ENCODE data around the gene TINAG.
"Not testable (repeated sequence)": the region's sequence is repeated elsewhere in the genome, so short reads cannot be mapped to it uniquely, and the experiment has no call there.

Gene TINAG

DNA sequence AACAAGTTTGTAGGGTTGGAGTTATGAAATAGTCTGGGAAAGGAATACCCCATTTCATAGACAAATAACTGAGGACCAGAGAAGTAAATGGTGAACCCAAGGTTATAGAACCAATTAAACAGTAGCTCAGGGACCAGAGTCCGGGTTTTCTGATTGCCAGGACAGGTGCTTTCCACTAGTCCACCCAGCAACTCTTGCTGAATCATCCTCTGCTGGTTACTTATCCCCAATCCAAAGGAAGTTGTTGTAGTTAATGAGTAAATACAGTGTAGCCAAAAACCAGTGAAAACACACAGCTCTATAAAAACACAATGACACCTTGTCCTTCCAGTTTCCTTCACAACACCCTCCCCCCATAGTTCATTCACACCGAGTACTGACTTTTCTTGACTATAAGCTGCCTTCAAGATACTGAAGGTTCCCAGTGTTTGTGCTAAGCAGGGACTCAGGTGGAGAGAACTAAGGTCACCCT is 766 bp upstream of the TINAG start:
- no peak for DNase-seq (ENCODE audit: low read depth in 4 of 4, low spot score in 1 of 4)

DNA sequence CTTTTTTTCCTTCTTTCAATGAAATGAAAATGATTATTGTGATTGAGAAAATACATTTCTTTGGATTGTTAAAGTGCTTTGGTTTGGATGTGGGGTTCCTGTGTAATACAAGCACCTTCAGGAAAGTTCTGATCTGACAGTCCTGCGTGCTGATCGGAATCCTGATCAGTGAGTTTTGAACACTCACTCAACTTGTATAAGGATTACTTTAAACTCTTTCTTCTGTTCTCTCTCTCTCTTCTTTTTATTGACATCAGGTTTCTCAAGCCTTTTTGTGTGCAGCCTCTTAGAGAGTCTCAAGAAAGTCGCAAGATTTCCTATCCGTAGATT is 710 bp downstream of the TINAG start:
- DNase-seq (ENCODE audit: low read depth in 4 of 4, low spot score in 1 of 4): no peak

DNA sequence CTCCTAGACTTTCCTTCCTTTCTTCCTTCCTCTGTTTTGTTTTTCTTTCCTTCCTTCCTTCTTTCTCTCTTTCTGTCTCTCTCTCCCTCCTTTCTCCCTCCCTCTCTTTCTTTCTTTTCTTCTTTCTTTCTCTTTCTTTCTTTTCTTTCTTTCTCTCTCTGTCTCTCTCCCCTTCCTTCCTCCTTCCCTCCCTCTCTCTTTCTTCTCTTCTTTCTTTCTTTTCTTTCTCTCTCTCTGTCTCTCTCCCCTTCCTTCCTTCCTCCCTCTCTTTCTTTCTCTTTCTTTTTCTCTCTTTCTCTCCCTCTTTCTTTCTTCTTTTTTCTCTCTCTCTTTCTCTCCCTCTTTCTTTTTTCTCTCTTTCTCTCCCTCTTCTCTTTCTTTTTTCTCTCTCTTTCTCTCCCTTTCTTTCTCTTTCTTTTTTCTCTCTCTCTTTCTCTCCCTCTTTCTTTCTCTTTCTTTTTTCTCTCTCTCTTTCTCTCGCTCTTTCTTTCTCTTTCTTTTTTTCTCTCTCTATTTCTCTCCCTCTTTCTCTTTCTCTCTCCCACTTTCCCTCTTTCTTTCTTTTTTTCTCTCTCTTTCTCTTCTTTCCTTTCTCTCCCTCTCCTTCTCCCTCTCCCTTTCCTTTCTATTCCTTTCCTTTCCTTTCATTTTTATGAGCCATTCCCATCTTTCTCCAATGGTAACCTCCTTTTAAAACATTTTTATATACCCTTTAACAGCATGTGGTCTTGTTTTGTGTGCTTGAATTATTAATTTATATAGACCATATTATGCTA is 2.3 kb downstream of the TINAG start:
- no peak for DNase-seq (ENCODE audit: low read depth in 4 of 4, low spot score in 1 of 4)

DNA sequence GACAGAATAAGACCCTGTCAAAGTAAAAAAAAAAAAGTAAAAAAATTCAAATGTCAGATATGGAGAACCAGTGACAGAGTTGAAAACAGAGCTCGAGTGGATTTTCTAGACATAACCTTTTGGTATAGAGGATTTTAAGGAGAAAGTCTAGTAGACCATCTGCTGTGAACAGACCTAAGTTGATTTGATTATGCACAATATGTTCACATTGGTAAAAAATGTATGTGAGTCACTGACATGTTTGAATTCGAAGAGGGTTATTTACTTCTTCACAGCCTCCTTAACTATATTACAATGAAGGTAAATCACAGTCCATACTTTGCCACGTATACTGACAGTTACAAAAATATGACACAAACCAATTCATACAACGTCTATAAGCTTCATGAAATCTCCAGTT is 7.4 kb downstream of the TINAG start:
- no peak for DNase-seq (ENCODE audit: low read depth in 4 of 4, low spot score in 1 of 4)

DNA sequence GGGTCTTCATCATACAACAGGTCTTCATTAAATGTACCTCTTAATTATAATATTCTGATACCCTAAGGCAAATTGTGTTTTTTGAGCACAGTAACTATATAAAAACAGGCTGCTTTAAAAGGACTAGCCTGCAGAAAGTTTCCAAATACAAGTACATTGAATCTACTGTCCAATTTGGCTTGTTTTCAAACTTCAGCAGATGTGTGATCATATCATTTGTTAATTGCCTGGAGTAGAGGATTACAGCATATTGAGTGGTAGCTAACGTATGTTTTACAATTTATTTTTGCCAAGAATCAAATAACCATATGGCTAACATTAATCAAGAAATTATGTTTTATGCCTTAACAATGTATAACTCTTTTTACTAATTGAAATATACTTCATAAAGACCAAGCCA is 12.6 kb downstream of the TINAG start:
- no peak for DNase-seq (ENCODE audit: low read depth in 4 of 4, low spot score in 1 of 4)

DNA sequence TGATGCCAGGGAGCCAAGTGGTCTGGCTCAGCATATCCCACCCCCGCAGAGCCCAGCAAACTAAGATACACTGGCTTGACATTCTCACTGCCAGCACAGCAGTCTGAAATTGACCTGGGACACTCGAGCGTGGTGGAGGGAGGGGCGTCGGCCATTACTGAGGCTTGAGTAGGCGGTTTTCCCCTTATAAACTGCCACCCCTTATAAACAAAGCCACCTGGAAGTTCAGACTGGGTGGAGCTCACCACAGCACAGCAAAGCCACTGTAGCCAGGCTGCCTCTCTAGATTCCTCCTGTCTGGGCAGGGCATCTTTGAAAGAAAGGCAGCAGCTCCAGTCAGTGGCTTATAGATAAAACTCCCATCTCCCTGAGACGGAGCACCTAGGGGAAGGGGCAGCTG is 19.4 kb downstream of the TINAG start:
- no peak for DNase-seq (ENCODE audit: low read depth in 4 of 4, low spot score in 1 of 4)

DNA sequence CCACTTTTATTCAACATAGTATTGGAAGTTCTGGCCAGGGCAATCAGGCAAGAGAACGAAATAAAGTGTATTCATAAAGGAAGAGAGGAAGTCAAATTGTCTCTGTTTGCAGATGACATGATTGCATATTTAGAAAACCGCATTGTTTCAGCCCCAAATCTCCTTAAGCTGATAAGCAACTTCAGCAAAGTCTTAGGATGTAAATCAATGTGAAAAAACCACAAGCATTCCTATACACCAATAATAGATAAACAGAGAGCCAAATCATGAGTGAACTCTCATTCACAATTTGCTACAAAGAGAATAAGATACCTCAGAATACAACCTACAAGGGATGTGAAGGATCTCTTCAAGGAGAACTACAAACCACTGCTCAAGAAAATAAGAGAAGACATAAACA is 23.3 kb downstream of the TINAG start:
- DNase-seq (ENCODE audit: low read depth in 4 of 4, low spot score in 1 of 4): not testable (repeated sequence)

DNA sequence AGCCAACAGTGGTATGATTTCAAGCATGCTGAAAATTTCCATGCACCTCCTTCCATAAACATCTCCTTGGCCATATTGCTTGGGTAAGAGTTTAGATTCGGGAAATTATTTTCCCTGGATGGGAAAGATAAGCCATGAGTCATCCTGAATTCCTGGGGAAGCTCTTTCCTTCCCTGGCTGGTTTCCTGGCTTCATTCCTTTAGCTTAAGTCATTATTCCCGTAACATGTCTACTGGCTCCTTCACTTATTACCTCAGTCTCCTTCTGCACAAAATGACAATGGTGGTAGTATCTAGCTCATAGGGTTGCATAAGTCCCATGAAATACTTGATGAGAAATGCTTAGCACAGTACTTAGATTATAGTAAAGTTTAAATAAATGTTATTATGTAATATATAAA is 27.6 kb downstream of the TINAG start:
- DNase-seq (ENCODE audit: low read depth in 4 of 4, low spot score in 1 of 4): no peak

DNA sequence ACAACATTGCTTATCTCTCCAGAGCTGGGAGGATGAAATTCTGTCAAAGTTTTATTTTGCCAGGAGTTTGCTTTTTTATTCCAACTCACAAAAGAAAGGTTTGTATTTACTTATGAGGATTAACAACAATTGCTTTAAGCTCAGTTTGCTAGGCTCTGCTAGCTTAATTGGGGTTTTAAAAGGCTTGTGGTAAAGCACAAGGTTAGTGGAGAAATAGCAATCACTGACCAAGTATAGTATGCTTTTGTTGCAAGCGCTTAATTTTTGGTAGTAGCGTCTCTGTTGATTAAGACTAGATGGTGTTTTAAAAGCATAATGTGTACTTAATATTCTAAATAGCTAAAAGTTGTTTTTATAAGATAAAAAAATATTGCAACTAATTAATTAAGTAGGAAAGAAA is 45.7 kb downstream of the TINAG start:
- DNase-seq (ENCODE audit: low read depth in 4 of 4, low spot score in 1 of 4): no peak

DNA sequence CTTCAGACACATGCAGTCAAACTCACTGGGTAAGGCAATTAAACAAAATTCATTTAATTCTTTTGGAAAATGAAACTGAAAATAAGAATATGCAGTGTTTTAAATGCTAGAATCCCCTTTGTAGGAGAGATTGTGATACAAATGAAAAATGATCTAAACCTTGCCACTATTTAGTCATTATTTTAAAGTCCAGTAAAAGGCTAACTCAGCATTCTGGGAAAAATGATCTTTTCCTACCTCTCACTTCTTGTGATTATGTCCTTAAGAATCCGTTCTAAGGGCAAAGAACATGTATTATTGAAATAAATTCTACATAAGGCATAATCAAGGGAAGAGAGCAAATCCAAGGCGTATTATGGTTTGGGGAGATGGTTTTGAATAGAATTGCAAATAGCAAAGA is 46.4 kb downstream of the TINAG start:
- DNase-seq (ENCODE audit: low read depth in 4 of 4, low spot score in 1 of 4): no peak

DNA sequence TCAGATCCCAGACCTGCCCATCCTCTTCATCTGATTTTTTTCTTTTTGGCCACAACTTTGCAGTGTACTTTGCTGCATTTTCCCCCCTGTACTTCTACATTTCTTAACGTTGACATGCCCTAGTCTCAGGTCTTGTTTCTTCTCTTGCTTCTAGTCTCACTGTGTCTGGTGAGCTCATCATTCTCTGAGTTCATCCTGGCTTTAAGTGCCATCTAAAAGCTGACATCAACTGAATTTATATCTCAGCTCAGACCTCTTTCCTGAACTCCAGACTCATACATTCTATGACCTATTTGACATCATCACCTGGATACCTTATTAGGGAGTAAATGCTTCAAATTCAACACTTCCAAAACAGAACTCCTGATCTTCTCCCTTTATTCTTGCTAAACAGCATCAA is 48.9 kb downstream of the TINAG start:
- DNase-seq (ENCODE audit: low read depth in 4 of 4, low spot score in 1 of 4): no peak

DNA sequence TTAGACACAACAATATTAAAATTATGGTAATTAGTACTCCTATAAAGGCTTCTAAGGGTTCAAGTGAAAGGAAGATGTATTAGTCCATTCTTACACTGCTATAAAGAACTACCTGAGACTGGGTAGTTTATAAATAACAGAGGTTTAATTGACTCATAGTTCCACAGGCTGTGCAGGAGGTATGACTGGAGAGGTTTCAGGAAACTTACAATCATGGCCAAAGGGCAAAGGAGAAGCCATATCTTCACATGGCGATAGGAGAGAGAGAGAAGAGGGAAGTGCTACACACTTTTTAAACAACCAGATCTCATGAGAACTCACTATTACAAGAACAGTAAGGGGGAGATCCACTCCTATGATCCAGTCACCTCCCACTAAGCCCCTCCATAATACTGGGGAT is 52.9 kb downstream of the TINAG start:
- no peak for DNase-seq (ENCODE audit: low read depth in 4 of 4, low spot score in 1 of 4)

DNA sequence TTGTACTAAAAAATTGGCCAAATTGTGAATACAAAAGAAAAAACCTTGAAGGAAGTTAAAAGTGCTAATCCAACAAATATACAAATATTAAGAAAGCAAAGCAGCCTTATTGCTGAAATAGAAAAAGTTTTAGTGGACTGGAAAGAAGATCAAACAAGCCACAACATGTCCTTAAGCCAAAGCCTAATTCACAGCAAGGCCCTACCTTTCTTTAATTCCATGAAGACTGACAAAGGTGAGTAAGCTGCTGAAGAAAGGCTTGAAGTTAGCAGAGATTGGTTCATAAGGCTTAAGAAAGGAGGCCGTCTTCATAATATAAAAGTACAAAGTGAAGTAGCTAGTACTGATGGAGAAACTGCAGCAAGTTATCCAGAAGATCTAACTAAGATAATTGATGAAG is 53.5 kb downstream of the TINAG start:
- DNase-seq (ENCODE audit: low read depth in 4 of 4, low spot score in 1 of 4): no peak

DNA sequence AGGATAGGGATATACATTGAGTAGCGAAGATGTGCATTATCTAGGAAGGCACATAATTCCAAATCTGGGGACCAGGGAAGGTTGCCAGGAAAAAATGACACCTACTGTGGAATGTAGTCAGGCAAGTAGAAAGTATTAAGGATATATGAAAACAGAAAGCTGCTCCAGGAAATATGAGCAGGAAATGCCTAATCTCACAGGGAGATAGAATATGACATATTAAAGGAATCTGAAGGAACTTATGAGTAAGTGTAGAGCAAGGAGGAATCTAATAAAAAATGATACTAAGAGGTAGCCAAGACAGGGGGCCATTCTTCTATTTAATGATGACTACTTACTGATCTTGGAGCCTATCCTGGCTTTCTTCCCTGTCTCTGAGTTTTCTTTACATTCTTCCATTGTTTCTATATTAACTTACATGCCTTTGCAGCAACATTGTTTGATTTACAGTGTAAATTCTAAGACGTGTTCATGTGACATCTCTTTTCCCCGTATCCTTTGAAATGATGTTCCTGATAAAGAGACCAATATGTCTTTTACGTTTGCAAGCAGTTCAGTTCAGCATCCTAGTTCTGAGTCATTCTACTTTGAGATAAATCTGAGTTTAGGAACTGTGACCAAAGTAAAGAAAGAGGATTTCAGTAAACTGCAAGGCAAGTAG is 58.6 kb downstream of the TINAG start:
- DNase-seq (ENCODE audit: low read depth in 4 of 4, low spot score in 1 of 4): no peak

DNA sequence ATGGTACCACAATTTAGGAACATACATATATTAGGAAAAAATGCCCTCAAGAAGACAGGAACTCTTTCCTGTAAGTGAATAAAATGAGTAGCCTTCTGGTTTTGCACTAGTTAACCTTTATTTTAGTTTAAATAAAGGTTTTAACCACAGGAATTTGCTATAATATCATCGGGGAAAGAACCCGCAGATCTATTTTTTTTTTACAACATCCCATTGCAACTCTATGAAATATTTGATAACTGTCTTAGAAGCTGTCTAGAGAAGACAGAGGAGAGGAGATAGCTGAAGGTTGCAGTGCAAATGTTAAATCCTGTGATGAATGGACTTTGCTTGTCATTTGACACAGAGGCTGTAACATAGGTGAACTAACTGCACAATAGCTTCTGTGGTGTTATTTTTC is 69.5 kb downstream of the TINAG start:
- no peak for DNase-seq (ENCODE audit: low read depth in 4 of 4, low spot score in 1 of 4)

DNA sequence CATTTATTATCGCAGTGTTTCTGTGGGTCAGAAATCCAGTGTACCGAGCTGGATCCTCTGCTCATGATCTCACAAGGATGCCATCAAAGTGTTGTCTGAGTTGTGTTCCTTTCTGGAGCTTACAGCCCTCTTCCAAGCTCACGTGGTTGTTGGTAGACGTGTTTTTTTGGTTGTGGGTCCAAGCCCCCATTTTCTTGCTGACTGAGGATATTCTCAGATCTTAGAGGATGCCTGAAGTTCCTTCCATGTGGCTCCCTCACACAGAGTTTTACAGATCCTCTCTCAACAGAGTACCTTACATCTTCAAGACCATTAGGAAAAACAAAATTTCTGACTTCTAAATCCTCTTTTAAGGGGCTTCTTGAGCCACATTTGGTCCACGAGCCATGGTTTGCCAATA is 78.1 kb downstream of the TINAG start:
- DNase-seq (ENCODE audit: low read depth in 4 of 4, low spot score in 1 of 4): no peak

DNA sequence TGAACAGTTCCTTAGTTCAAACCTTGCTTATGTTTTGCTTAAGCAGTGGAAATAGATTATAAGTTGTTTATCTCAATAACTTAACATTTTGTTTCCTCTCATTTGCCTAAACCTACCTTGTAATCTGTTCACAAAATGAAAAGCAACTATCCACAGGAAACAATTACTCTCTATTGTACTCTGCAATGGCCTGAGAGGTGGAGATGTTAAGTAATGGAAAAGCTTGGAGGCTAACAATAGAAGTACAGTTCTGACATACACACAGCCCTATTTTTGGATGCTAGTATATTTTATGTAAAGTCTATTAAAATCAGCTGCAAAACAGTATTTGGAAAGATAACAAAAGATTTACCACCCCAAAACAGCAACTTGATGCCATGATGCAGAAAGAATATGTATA is 82.1 kb downstream of the TINAG start:
- DNase-seq (ENCODE audit: low read depth in 4 of 4, low spot score in 1 of 4): no peak

DNA sequence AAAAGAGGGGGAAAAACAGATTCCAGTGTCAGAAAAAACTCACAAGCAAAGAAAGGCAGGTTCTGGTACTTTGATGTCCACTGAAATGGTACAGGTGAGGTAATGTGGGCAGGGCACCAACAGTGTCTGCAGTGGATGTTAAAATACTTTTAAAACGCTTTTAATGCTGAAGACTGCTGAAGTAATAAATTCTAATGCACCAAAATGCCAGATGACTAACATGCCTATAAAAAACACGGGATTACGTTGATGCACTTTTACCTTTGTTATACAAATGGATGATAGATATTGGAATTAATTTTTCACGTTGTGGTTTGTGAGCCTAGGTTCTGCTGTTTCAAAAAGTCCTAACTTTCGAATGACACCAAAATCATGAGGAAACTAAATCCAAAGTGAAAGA is 83.3 kb downstream of the TINAG start:
- no peak for DNase-seq (ENCODE audit: low read depth in 4 of 4, low spot score in 1 of 4)

DNA sequence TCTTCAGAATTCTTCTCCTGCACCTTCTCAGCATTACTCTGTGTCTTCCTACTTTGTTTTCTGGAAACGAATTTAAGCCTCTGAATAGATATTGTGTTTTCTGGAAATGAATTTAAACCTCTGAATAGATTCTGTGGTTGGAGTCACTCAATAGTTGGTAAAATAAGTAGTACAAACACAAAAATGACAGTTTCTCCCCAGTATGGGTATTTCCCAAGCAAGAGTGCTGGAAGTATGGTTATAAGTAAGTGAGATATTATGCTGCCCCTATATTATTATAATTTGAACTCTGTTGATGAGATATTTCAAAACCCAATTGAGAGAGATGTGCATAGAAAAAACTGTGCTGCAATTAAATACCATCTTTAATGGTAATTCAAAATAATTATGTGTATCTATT is 94.9 kb downstream of the TINAG start:
- no peak for DNase-seq (ENCODE audit: low read depth in 4 of 4, low spot score in 1 of 4)

DNA sequence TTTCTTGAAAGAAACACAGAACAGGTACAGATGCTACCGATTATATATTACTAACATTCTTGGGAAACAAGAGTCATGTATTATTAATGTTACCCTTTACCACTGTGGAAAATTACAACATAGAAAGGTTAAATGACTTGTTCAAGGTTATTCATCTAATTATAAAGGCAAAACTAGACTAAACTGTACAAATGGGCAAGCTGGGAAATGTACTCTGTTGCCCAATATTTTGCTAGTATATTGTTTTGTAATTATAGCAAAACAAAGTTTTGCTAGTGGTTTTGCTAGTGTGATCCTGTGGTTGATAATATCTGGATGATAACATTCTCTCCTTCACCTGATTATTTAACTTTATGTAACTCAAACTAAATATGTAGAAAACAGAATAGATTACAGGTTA is 96.5 kb downstream of the TINAG start:
- DNase-seq (ENCODE audit: low read depth in 4 of 4, low spot score in 1 of 4): no peak

DNA sequence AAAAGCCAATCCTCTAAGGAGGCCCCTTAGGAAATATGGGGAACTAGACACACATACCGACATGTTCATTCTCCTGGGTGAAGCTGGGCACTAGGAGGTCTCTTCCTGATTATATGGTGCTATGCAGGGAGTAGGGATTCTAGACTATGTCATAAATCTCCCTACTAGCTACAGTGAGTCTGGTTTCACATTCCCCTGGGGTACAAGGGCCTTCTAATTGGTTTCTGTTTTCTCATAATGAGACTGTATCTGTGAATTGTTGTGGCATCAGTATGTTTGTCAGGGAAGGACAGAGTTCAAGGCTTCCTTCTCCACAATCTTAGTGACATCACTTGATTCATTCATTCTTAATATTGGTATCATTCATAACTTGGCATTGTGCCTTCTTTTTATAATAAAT is 103.5 kb downstream of the TINAG start:
- no peak for DNase-seq (ENCODE audit: low read depth in 4 of 4, low spot score in 1 of 4)

DNA sequence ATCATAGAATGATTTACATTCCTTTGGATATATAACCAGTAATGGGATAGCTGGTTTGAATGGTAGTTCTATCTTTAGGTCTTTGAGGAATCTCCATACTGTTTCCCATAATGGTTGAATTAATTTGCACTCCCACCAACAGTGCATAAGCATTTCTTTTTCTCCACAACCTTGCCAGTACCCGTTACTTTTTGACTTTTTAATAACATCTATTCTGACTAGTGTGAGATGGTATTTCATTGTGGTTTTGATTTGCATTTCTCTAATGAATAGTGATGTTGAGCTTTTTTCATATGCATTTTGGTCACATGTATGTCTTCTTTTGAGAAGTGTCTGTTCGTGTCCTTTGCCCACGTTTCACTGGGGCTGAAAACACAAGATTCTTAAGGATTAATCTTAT is 107.3 kb downstream of the TINAG start:
- no peak for DNase-seq (ENCODE audit: low read depth in 4 of 4, low spot score in 1 of 4)

DNA sequence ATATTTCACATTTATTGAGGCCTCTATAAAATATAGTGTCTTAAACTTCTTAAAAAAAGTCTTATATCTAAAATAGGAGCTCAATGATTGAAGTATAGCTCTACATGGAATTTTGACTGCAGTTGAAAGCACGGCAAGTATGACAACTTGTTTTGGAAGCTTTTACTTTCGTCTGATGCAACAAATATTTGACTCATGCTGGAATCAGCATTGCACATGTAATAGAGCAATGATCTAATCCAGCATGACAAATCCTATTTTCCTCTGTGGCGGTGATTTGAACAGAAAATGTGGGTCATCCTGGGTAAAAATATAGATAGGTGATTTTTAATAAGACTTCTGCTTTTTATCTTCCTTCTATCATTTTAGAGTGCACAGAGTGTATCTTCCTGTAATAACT is 111.6 kb downstream of the TINAG start:
- no peak for DNase-seq (ENCODE audit: low read depth in 4 of 4, low spot score in 1 of 4)
